Neutrophil (primary cell): ENCODE results near the gene STRN4.

ENCODE experiments used
- H3K27ac ChIP-seq: fragments of 200-600 bp; sonication (generic); 2 replicates; pipeline ENCODE4 v1.5.1; 2016; ENCODE audit warnings: mild to moderate bottlenecking, moderate library complexity
- H3K27me3 ChIP-seq: fragments of 200-600 bp; sonication (generic); 2 replicates; pipeline ENCODE4 v1.6.0; 2016; ENCODE audit warnings: mild to moderate bottlenecking
- H3K36me3 ChIP-seq: fragments of 200-600 bp; sonication (generic); 2 replicates; pipeline ENCODE4 v1.5.1; 2017
- H3K4me1 ChIP-seq, 2 experiments: fragments of 200-600 bp in 1 of 2; sonication (generic) in 1 of 2; 1 replicate in 1 of 2; 2 replicates in 1 of 2; pipeline versions ENCODE4 v1.5.1 to v1.6.1; 2013 to 2016; ENCODE audit warnings: low read depth in 1 of 2, low read length in 1 of 2, mild to moderate bottlenecking in 1 of 2, moderate library complexity in 1 of 2; ENCODE audit not compliant: control insufficient read depth in 1 of 2, insufficient read depth in 1 of 2
- H3K4me3 ChIP-seq, 2 experiments: fragments of 200-600 bp in 1 of 2; sonication (generic) in 1 of 2; 1 replicate in 1 of 2; 2 replicates in 1 of 2; pipeline ENCODE4 v1.5.1; 2013 to 2016; ENCODE audit warnings: low read depth in 1 of 2, low read length in 1 of 2, mild to moderate bottlenecking in 1 of 2, moderate library complexity in 1 of 2
- H3K9me3 ChIP-seq: fragments of 200-600 bp; sonication (generic); 2 replicates; pipeline ENCODE4 v1.5.1; 2016
- CTCF ChIP-seq: fragments of 200-600 bp; sonication (generic); IDR thresholded peaks from 2 replicates; pipeline ENCODE4 v1.5.1; 2016; ENCODE audit warnings: antibody characterized with exemption

STRN4 gene

GRCh38 chr19:46718157-46718933 is 27.9 kb downstream of the STRN4 start:
- Histone ChIP-seq H3K27ac (peak overlapping the region; percentile 92), H3K27me3 (no peaks in the 10 kb centered on the region), H3K36me3 (peaks cover 47% of the 10 kb centered on the region), H3K9me3 (no peaks in the 10 kb centered on the region), H3K4me1 (peaks cover 58 to 64% of the 10 kb centered on the region in 2 experiments), H3K4me3 (peak overlapping the region; percentile 94 to 95)
- no peak for TF ChIP-seq CTCF

GRCh38 chr19:46717716-46718143 is 28.5 kb downstream of the STRN4 start:
- no peak for TF ChIP-seq CTCF
- H3K27ac ChIP-seq: peak overlapping the region; percentile 92
- no peaks in the 10 kb centered on the region for H3K27me3 ChIP-seq
- peaks cover 41% of the 10 kb centered on the region for H3K36me3 ChIP-seq
- H3K4me3 ChIP-seq: peak overlapping the region; percentile 94 to 95
- H3K4me1 ChIP-seq: peaks cover 52 to 60% of the 10 kb centered on the region in 2 experiments
- no peaks in the 10 kb centered on the region for H3K9me3 ChIP-seq

GRCh38 chr19:46717034-46717715 is 29.1 kb downstream of the STRN4 start, which contains the start of gene PRKD2:
PRKD2 (minus strand) TSS chr19:46717114; CDS start chr19:46716370, 744 bp downstream.
- Histone ChIP-seq H3K9me3 (no peaks in the 10 kb centered on the region), H3K4me3 (peak within 1 kb of the TSS; percentile 94 to 95), H3K27ac (peak within 1 kb of the TSS; percentile 92), H3K36me3 (peaks cover 35% of the 10 kb centered on the region), H3K4me1 (peaks cover 48 to 57% of the 10 kb centered on the region in 2 experiments), H3K27me3 (no peaks in the 10 kb centered on the region)
- TF ChIP-seq CTCF: peak; percentile 32

GRCh38 chr19:46716672-46717033 is 29.6 kb downstream of the STRN4 start:
- no peaks in the 10 kb centered on the region for H3K27me3 ChIP-seq
- peaks cover 48 to 57% of the 10 kb centered on the region in 2 experiments for H3K4me1 ChIP-seq
- TF ChIP-seq CTCF: no peak
- H3K36me3 ChIP-seq: peaks cover 30% of the 10 kb centered on the region
- peak overlapping the region; percentile 92 for H3K27ac ChIP-seq
- H3K4me3 ChIP-seq: peak overlapping the region; percentile 94 to 95
- no peaks in the 10 kb centered on the region for H3K9me3 ChIP-seq

GRCh38 chr19:46715975-46716671 is 30.1 kb downstream of the STRN4 start:
- H3K9me3 ChIP-seq: no peaks in the 10 kb centered on the region
- no peak for TF ChIP-seq CTCF
- peaks cover 30% of the 10 kb centered on the region for H3K36me3 ChIP-seq
- peak overlapping the region; percentile 94 to 95 for H3K4me3 ChIP-seq
- H3K27me3 ChIP-seq: no peaks in the 10 kb centered on the region
- peaks cover 48 to 57% of the 10 kb centered on the region in 2 experiments for H3K4me1 ChIP-seq
- peak overlapping the region; percentile 92 for H3K27ac ChIP-seq
